Measurements from ENCODE around the gene ZNF574. TPM values are rescaled to one million over a fixed set of nuclear protein-coding genes. Genes with fewer than 3 reads are reported as not detected.

ZNF574 gene
- total and polyA plus RNA-seq, 2 of the 8 experiments (the other 6 are each of a cell fraction or from before 2014, with no cell fraction given): 27.0 to 38.8 TPM

GRCh38 chr19:42065051-42065450 lies 10.9 kb upstream of the ZNF574 start:
- POLR2A ChIA-PET (ENCODE audit: partially characterized antibody): interaction anchor here (1.0 to 1.5 kb wide), 4 partner anchors 11 to 37 kb away, joined by 3 to 4 read pairs (median 4); partner anchors contain the start of gene ZNF574
- Histone ChIP-seq H2BK5ac (ENCODE audit: low read depth, low read length) (no peak overlapping the region), H3K18ac (ENCODE audit: extremely low read depth, low read length) (no peak overlapping the region), H3K14ac (ENCODE audit: insufficient read length) (no peak overlapping the region), H3K27ac (ENCODE audit: low read depth, low read length) (no peak overlapping the region), H3K36me3 (ENCODE audit: control insufficient read depth in 2 of 4, insufficient read depth in 4 of 4, low read length in 3 of 4) (peaks cover 12 to 44% (median 33%) of the 10 kb centered on the region in 4 experiments; a peak in 7 of 8 replicates), H4K8ac (ENCODE audit: extremely low read depth, insufficient read depth, low read length) (no peak overlapping the region; the same call in 1 of the 2 replicates), H2BK120ac (replicated peaks; ENCODE audit: low read depth, low read length) (no peak overlapping the region), H3K79me2 (ENCODE audit: control insufficient read depth in 1 of 2, insufficient read depth in 2 of 2, low read length in 2 of 2) (peaks cover 0 to 23% of the 10 kb centered on the region in 2 experiments; a peak in 2 of 4 replicates), H3K9me3 (ENCODE audit: insufficient read depth in 2 of 2, low read depth in 1 of 2, low read length in 1 of 2) (no peaks in the 10 kb centered on the region), H4K91ac (replicated peaks; ENCODE audit: insufficient read length, low read length) (no peak overlapping the region), H4K5ac (ENCODE audit: insufficient read length, low read depth, low read length) (no peak overlapping the region), H3K27me3 (replicated peaks in 1 of 4; ENCODE audit: control insufficient read depth in 3 of 4, extremely low read depth in 1 of 4, insufficient read depth in 3 of 4, low read length in 3 of 4) (no peaks in the 10 kb centered on the region), H3K9ac (replicated peaks in 1 of 4; ENCODE audit: extremely low read depth in 1 of 4, low read depth in 3 of 4, low read length in 3 of 4) (no peak overlapping the region), H2BK15ac (ENCODE audit: low read length) (no peak overlapping the region), H2BK20ac (ENCODE audit: low read length) (no peak overlapping the region), H2AFZ (ENCODE audit: low read length) (no peak overlapping the region), H4K20me1 (replicated peaks in 1 of 2; ENCODE audit: control insufficient read depth in 1 of 2, insufficient read depth in 2 of 2, low read length in 2 of 2) (peaks cover 2 to 17% of the 10 kb centered on the region in 2 experiments), H3K23me2 (ENCODE audit: low read depth, low read length) (peaks cover 15% of the 10 kb centered on the region; the same call in 1 of the 2 replicates), H3K4ac (replicated peaks; ENCODE audit: insufficient read length, low read depth, low read length) (no peak overlapping the region), H3K56ac (replicated peaks; ENCODE audit: insufficient read length, low read depth, low read length) (no peak overlapping the region), H3K4me1 (replicated peaks in 1 of 4; ENCODE audit: control insufficient read depth in 3 of 4, insufficient read depth in 4 of 4, low read length in 3 of 4) (peaks cover 0 to 16% (median 5%) of the 10 kb centered on the region in 4 experiments; a peak in 6 of 7 replicates), H3K4me2 (ENCODE audit: insufficient read depth in 1 of 2, low read depth in 2 of 2, low read length in 2 of 2) (no peak overlapping the region), H3K23ac (ENCODE audit: insufficient read length) (no peak overlapping the region), H3K79me1 (ENCODE audit: low read depth, low read length) (peaks cover 16% of the 10 kb centered on the region), H2AK5ac (ENCODE audit: low read depth, low read length) (no peak overlapping the region), H3K4me3 (ENCODE audit: extremely low read depth in 1 of 4, insufficient read depth in 2 of 4, low read depth in 3 of 4, low read length in 4 of 4) (no peak overlapping the region), H2BK12ac (ENCODE audit: low read depth, low read length) (no peak overlapping the region)
- CTCF ChIA-PET (ENCODE audit: partially characterized antibody): interaction anchor here (2.2 to 2.7 kb wide), 2 partner anchors 27 to 36 kb away, joined by 5 to 9 read pairs; no protein-coding TSS in a partner anchor
- WGBS, 2 experiments (ENCODE audit: extremely low coverage in 1 of 2, insufficient coverage in 1 of 2, insufficient read length in 1 of 2, insufficient replicate concordance in 2 of 2, low coverage in 1 of 2, low lambda C conversion rate in 2 of 2, missing lambda C conversion rate in 1 of 2): 91% methylated on average over 13 of the region's 13 CpGs; no CpG with 5 or more reads in 1 of the 2 experiments
- DNase-seq (ENCODE audit: low read depth in 1 of 2, low spot score in 2 of 2) (no peak), FAIRE-seq (no peak)
- TF ChIP-seq SRF (IDR thresholded peaks at IDR 0.05; ENCODE audit: low read depth, low read length) (no peak), EZH2 (IDR thresholded peaks at IDR 0.05; ENCODE audit: low read depth, low read length, severe bottlenecking) (no peak), SP4 (IDR thresholded peaks at IDR 0.05; ENCODE audit: low read length) (no peak), MAX (IDR thresholded peaks at IDR 0.05) (no peak), FOSL1 (IDR thresholded peaks at IDR 0.05; ENCODE audit: insufficient read depth, low read depth, low read length) (no peak)
